Measurements from ENCODE around the gene C18orf54.

GRCh38 chr18:54329787-54330186 lies 27.9 kb upstream of the C18orf54 start:
- no peak for TF ChIP-seq CTCF (conservative IDR thresholded peaks at IDR 0.05)
- TF ChIP-seq ZFX (IDR thresholded peaks at IDR 0.05) = no peak

All from C4-2B (cell line).